Bronchial epithelial cell (primary cell): ENCODE data around the gene MAPK8IP1. TPM values are rescaled to one million over a fixed set of nuclear protein-coding genes. Genes with fewer than 3 reads are reported as not detected.

ENCODE experiments used
- DNase-seq: peaks from one replicate; pipeline ENCODE4 v3.0.0-alpha.2; 2010; ENCODE audit warnings: low read depth
- FAIRE-seq: peaks from 2 replicates; lab custom pipeline; 2011; peaks lifted over from hg19 to GRCh38; lab: Jason Lieb, UNC
- H3K27me3 ChIP-seq: 2 replicates; pipeline ENCODE4 v1.5.1; 2011; ENCODE audit warnings: low read length; ENCODE audit not compliant: control insufficient read depth, insufficient read depth
- H3K36me3 ChIP-seq: 2 replicates; pipeline ENCODE4 v1.5.1; 2011; ENCODE audit warnings: low read length; ENCODE audit not compliant: control insufficient read depth, insufficient read depth
- H3K4me3 ChIP-seq: 2 replicates; pipeline ENCODE4 v1.5.1; 2011; ENCODE audit warnings: mild to moderate bottlenecking, low read depth, low read length, control low read depth
- total RNA-seq: library from RNA; depleted of rRNA; stranded (reverse); fragments of >200 nt; gene quantifications from 2 replicates; pipeline ENCODE4 v1.2.1, GENCODE V29; 2014
- TF ChIP-seq, protein P1 (sequence below): IDR thresholded peaks from 2 replicates; pipeline ENCODE4 v1.5.1; 2011; ENCODE audit warnings: mild to moderate bottlenecking, moderate library complexity, low read length, control low read depth, inconsistent platforms; ENCODE audit not compliant: insufficient read depth, severe bottlenecking

The MAPK8IP1 gene
- total RNA-seq, 1 donor from 2014 or later: 0.26 TPM

GRCh38 chr11:45889966-45890365 is 4.5 kb downstream of the MAPK8IP1 start:
- H3K36me3 ChIP-seq: no peaks in the 10 kb centered on the region
- FAIRE-seq (no peak), DNase-seq (no peak)
- H3K27me3 ChIP-seq: peaks cover 1% of the 10 kb centered on the region
- TF ChIP-seq, protein P1, sequence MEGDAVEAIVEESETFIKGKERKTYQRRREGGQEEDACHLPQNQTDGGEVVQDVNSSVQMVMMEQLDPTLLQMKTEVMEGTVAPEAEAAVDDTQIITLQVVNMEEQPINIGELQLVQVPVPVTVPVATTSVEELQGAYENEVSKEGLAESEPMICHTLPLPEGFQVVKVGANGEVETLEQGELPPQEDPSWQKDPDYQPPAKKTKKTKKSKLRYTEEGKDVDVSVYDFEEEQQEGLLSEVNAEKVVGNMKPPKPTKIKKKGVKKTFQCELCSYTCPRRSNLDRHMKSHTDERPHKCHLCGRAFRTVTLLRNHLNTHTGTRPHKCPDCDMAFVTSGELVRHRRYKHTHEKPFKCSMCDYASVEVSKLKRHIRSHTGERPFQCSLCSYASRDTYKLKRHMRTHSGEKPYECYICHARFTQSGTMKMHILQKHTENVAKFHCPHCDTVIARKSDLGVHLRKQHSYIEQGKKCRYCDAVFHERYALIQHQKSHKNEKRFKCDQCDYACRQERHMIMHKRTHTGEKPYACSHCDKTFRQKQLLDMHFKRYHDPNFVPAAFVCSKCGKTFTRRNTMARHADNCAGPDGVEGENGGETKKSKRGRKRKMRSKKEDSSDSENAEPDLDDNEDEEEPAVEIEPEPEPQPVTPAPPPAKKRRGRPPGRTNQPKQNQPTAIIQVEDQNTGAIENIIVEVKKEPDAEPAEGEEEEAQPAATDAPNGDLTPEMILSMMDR: no peak
- H3K4me3 ChIP-seq: no peak overlapping the region

- TF ChIP-seq, protein P1: no peak
Measured at GRCh38 chr11:45890886-45891550, 5.6 kb downstream of the MAPK8IP1 start.

DNA sequence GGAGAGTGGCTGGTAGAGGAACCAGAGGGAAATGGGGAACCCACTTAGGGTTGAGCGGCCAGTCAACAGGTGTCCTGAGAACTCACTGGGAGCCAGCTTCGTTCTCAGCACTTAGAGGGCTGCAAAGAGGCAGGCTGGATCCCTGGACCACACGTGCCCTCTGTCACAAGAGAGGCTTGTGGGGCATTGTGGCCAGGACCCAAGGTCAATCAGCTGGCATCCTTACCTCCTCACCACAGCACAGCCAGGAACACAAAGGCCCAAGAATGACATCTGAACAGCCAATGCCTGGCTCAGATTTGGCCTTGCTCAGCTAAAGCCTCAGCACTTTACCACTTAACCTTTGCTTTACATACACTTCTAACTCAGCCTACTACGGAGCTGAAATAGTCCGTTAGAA is 7.4 kb downstream of the MAPK8IP1 start:
- TF ChIP-seq, protein P1: no peak
- FAIRE-seq: no peak
- no peak overlapping the region for H3K4me3 ChIP-seq
- no peaks in the 10 kb centered on the region for H3K36me3 ChIP-seq
- DNase-seq: no peak
- H3K27me3 ChIP-seq: peaks cover 3% of the 10 kb centered on the region

More at GRCh38 chr11:45890886-45891550, 5.6 kb downstream of the MAPK8IP1 start:
- Histone ChIP-seq H3K36me3 (no peaks in the 10 kb centered on the region), H3K27me3 (peaks cover 1% of the 10 kb centered on the region), H3K4me3 (no peak overlapping the region)
- DNase-seq (no peak), FAIRE-seq (peak; percentile 13)

- Histone ChIP-seq H3K27me3 (peaks cover 3% of the 10 kb centered on the region), H3K36me3 (no peaks in the 10 kb centered on the region), H3K4me3 (no peak overlapping the region)
- DNase-seq: no peak
- TF ChIP-seq, protein P1: no peak
- no peak for FAIRE-seq
Measured at GRCh38 chr11:45894555-45895247, 9.2 kb downstream of the MAPK8IP1 start.

GRCh38 chr11:45895553-45896259 is 10.3 kb downstream of the MAPK8IP1 start:
- TF ChIP-seq, protein P1: no peak
- DNase-seq (no peak), FAIRE-seq (no peak)
- Histone ChIP-seq H3K36me3 (no peaks in the 10 kb centered on the region), H3K4me3 (no peak overlapping the region), H3K27me3 (peaks cover 6% of the 10 kb centered on the region)
